A549 (cell line): ENCODE measurements around the gene PDCD6IP.

Experiments
- CHD2 ChIP-seq: fragments of 150-350 bp; IDR thresholded peaks from 2 replicates; pipeline ENCODE4 v1.6.1; 2014; ENCODE audit warnings: low read length; ENCODE audit not compliant: partially characterized antibody
- CTCF ChIP-seq: fragments of >200 bp; sonication (Bioruptor Twin); formaldehyde crosslinking; IDR thresholded peaks from 3 replicates; pipeline ENCODE4 v1.5.1; 2016
- EP300 ChIP-seq, 2 experiments: fragments of >200 bp; sonication (Bioruptor Twin); formaldehyde crosslinking; IDR thresholded peaks; 2 replicates in 1 of 2; 3 replicates in 1 of 2; pipeline ENCODE4 v1.6.1; 2016 to 2017
- FOSB ChIP-seq: fragments of 250-450 bp; sonication (Bioruptor Pico); IDR thresholded peaks from 2 replicates; pipeline ENCODE4 v1.5.0; 2020; ENCODE audit warnings: mild to moderate bottlenecking, moderate library complexity
- HOXB5 ChIP-seq: fragments of 250-450 bp; sonication (Bioruptor Pico); IDR thresholded peaks from 2 replicates; pipeline ENCODE4 v1.5.0; 2020; ENCODE audit warnings: mild to moderate bottlenecking, moderate library complexity
- MAX ChIP-seq: IDR thresholded peaks from 2 replicates; pipeline ENCODE4 v1.6.1; 2012
- MAZ ChIP-seq: fragments of 150-350 bp; IDR thresholded peaks from 2 replicates; pipeline ENCODE4 v1.6.1; 2014; ENCODE audit warnings: antibody characterized with exemption, low read depth, low read length, borderline replicate concordance
- MYC ChIP-seq: IDR thresholded peaks from 2 replicates; pipeline ENCODE4 v1.6.1; 2012; ENCODE audit warnings: mild to moderate bottlenecking, inconsistent platforms, low read length, improper control_type of control experiment, borderline replicate concordance
- POLR2A ChIP-seq: IDR thresholded peaks from 2 replicates; pipeline ENCODE4 v1.6.1; 2012; ENCODE audit warnings: mild to moderate bottlenecking, low read length
- RCOR1 ChIP-seq: fragments of 150-350 bp; IDR thresholded peaks from 2 replicates; pipeline ENCODE4 v1.6.1; 2014; ENCODE audit warnings: antibody characterized with exemption, low read length, low read depth
- SMC3 ChIP-seq: fragments of >200 bp; sonication (Bioruptor Twin); formaldehyde crosslinking; IDR thresholded peaks from 3 replicates; pipeline ENCODE4 v1.6.1; 2018; ENCODE audit warnings: inconsistent platforms
- USF2 ChIP-seq: fragments of 450-650 bp; IDR thresholded peaks from 2 replicates; pipeline ENCODE4 v1.6.1; 2014; ENCODE audit warnings: antibody characterized with exemption
- ZC3H11A ChIP-seq: fragments of 450-650 bp; IDR thresholded peaks from 2 replicates; pipeline ENCODE4 v1.6.1; 2014; ENCODE audit warnings: antibody characterized with exemption, mild to moderate bottlenecking
- TF ChIP-seq, protein P1 (sequence below): fragments of 200-600 bp; sonication (generic); IDR thresholded peaks from 2 replicates; pipeline ENCODE4 v1.6.1; 2016; ENCODE audit warnings: antibody characterized with exemption, mild to moderate bottlenecking, moderate library complexity

- TF ChIP-seq RCOR1 (no peak), CTCF (no peak), MAX (no peak), MAZ (no peak), USF2 (no peak), CHD2 (no peak), SMC3 (no peak), FOSB (no peak), MYC (no peak), POLR2A (no peak), EP300 (IDR thresholded peaks at IDR 0.05) (no peak), ZC3H11A (no peak), HOXB5 (CRISPR knock-in tag) (no peak)
- TF ChIP-seq, protein P1, sequence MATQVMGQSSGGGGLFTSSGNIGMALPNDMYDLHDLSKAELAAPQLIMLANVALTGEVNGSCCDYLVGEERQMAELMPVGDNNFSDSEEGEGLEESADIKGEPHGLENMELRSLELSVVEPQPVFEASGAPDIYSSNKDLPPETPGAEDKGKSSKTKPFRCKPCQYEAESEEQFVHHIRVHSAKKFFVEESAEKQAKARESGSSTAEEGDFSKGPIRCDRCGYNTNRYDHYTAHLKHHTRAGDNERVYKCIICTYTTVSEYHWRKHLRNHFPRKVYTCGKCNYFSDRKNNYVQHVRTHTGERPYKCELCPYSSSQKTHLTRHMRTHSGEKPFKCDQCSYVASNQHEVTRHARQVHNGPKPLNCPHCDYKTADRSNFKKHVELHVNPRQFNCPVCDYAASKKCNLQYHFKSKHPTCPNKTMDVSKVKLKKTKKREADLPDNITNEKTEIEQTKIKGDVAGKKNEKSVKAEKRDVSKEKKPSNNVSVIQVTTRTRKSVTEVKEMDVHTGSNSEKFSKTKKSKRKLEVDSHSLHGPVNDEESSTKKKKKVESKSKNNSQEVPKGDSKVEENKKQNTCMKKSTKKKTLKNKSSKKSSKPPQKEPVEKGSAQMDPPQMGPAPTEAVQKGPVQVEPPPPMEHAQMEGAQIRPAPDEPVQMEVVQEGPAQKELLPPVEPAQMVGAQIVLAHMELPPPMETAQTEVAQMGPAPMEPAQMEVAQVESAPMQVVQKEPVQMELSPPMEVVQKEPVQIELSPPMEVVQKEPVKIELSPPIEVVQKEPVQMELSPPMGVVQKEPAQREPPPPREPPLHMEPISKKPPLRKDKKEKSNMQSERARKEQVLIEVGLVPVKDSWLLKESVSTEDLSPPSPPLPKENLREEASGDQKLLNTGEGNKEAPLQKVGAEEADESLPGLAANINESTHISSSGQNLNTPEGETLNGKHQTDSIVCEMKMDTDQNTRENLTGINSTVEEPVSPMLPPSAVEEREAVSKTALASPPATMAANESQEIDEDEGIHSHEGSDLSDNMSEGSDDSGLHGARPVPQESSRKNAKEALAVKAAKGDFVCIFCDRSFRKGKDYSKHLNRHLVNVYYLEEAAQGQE = no peak
These were observed 11.7 kb upstream of the PDCD6IP start for GRCh38 chr3:33786565-33787327.
